OCI-LY1 (cell line): Measurements from ENCODE around the gene OXT.

Source experiments
- H2AFZ ChIP-seq: fragments of 200-600 bp; sonication (generic), shearing (Covaris generic); 2 replicates; pipeline ENCODE4 v1.6.0; 2014; ENCODE audit warnings: antibody characterized with exemption, mild to moderate bottlenecking, low read length
- H3F3A ChIP-seq: fragments of 200-600 bp; sonication (generic), shearing (Covaris generic); 2 replicates; pipeline ENCODE4 v1.6.0; 2014; ENCODE audit warnings: mild to moderate bottlenecking, antibody characterized with exemption, low read length, moderate library complexity; ENCODE audit not compliant: insufficient read depth
- H3K27ac ChIP-seq: fragments of 200-600 bp; sonication (generic); 2 replicates; pipeline ENCODE4 v1.5.1; 2014; ENCODE audit warnings: low read length, mixed run types, mild to moderate bottlenecking, low read depth; ENCODE audit not compliant: poor library complexity, severe bottlenecking
- H3K27me3 ChIP-seq: fragments of 200-600 bp; sonication (generic); 2 replicates; pipeline ENCODE4 v1.6.0; 2014; ENCODE audit warnings: antibody characterized with exemption, mild to moderate bottlenecking, low read length, moderate library complexity; ENCODE audit not compliant: insufficient read depth
- H3K36me3 ChIP-seq: fragments of 200-600 bp; sonication (generic); 2 replicates; pipeline ENCODE4 v1.6.1; 2014; ENCODE audit warnings: mild to moderate bottlenecking, antibody characterized with exemption, low read length, moderate library complexity, mixed read lengths; ENCODE audit not compliant: insufficient read depth
- H3K4me1 ChIP-seq: fragments of 200-600 bp; sonication (generic); 2 replicates; pipeline ENCODE4 v1.5.1; 2014; ENCODE audit warnings: mild to moderate bottlenecking, low read length, moderate library complexity; ENCODE audit not compliant: insufficient read depth, severe bottlenecking
- H3K4me2 ChIP-seq: fragments of 200-600 bp; sonication (generic), shearing (Covaris generic); 2 replicates; pipeline ENCODE4 v1.6.1; 2014; ENCODE audit warnings: low read length
- H3K4me3 ChIP-seq: fragments of 200-600 bp; sonication (generic); 2 replicates; pipeline ENCODE4 v1.5.1; 2014; ENCODE audit warnings: low read length, low read depth, mild to moderate bottlenecking, mixed read lengths; ENCODE audit not compliant: poor library complexity, severe bottlenecking
- H3K79me2 ChIP-seq: fragments of 200-600 bp; shearing (Covaris generic); 2 replicates; pipeline ENCODE4 v1.6.1; 2016; ENCODE audit warnings: mixed run types, low read length, mixed read lengths; ENCODE audit not compliant: insufficient read depth
- H3K9ac ChIP-seq: fragments of 200-600 bp; sonication (generic), shearing (Covaris generic); 2 replicates; pipeline ENCODE4 v1.6.1; 2014; ENCODE audit warnings: mild to moderate bottlenecking, low read length, mixed read lengths
- H3K9me2 ChIP-seq: fragments of 200-600 bp; sonication (generic), shearing (Covaris generic); 2 replicates; pipeline ENCODE4 v1.6.1; 2014; ENCODE audit warnings: low read depth, mild to moderate bottlenecking, low read length, mixed read lengths
- H3K9me3 ChIP-seq: fragments of 200-600 bp; shearing (Covaris generic); 2 replicates; pipeline ENCODE4 v1.6.1; 2014; ENCODE audit warnings: low read length, mixed read lengths
- H4K20me1 ChIP-seq: fragments of 200-600 bp; sonication (generic), shearing (Covaris generic); 2 replicates; pipeline ENCODE4 v1.6.0; 2016; ENCODE audit warnings: mild to moderate bottlenecking, low read length; ENCODE audit not compliant: insufficient read depth
- CTCF ChIP-seq: fragments of 200-600 bp; sonication (generic), shearing (Covaris generic); IDR thresholded peaks from 2 replicates; pipeline ENCODE4 v1.5.1; 2017; ENCODE audit warnings: mild to moderate bottlenecking, antibody characterized with exemption, low read length, moderate library complexity, mixed read lengths
- EZH2 ChIP-seq: fragments of 200-600 bp; sonication (generic), shearing (Covaris generic); IDR thresholded peaks from 2 replicates; pipeline ENCODE4 v1.8.0; 2017; ENCODE audit warnings: borderline replicate concordance, mixed run types, mild to moderate bottlenecking, antibody characterized with exemption, low read length, moderate library complexity, mixed read lengths

OXT gene

GRCh38 chr20:3027987-3028386 lies 43.4 kb upstream of the OXT start:
- H3K9ac ChIP-seq: no peak overlapping the region
- no peak for TF ChIP-seq CTCF
- TF ChIP-seq EZH2: no peak
- no peak overlapping the region for H3K27ac ChIP-seq
- no peak overlapping the region for H3K4me3 ChIP-seq
- peaks cover 76% of the 10 kb centered on the region for H3K36me3 ChIP-seq
- no peaks in the 10 kb centered on the region for H3K9me2 ChIP-seq
- no peak overlapping the region for H2AFZ ChIP-seq
- no peaks in the 10 kb centered on the region for H3F3A ChIP-seq
- no peaks in the 10 kb centered on the region for H3K9me3 ChIP-seq
- H3K79me2 ChIP-seq: no peaks in the 10 kb centered on the region
- H4K20me1 ChIP-seq: no peaks in the 10 kb centered on the region
- no peaks in the 10 kb centered on the region for H3K4me1 ChIP-seq
- H3K4me2 ChIP-seq: no peak overlapping the region
- no peaks in the 10 kb centered on the region for H3K27me3 ChIP-seq

DNA sequence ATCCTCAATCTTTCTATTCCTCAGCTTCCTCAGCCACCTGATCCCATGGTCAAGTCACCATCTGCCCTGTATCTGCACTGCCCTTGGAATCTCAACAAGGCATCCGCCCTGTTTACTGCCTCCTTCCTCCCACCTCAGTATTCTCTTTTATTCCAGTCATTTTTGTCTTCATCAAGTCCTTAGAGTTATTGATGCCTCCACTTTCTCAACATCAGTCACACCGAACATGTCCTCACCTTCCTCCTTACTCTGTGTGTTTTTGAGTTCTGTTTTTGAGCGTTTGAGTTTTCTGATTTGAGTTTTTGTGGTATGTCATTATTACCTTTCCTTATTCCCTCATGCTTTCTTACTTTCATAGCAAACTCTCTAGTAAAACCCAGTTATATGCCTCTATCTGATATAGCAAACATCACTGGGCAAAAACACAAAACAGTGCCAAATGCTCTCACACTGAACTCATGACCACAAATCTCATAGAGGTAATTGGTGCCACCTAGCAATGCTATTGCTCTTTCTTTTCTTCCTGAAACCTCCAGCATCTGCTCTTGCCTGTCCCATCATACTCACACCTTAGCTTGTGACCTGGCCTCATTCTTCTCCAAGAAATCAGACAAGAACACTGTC lies 39.8 kb upstream of the OXT start:
- Histone ChIP-seq H3F3A (no peaks in the 10 kb centered on the region), H3K4me1 (no peaks in the 10 kb centered on the region), H3K9me3 (no peaks in the 10 kb centered on the region), H3K27ac (no peak overlapping the region), H3K9me2 (no peaks in the 10 kb centered on the region), H3K36me3 (peaks cover 78% of the 10 kb centered on the region), H2AFZ (no peak overlapping the region), H3K4me2 (no peak overlapping the region), H3K4me3 (no peak overlapping the region), H3K9ac (no peak overlapping the region), H3K27me3 (no peaks in the 10 kb centered on the region), H3K79me2 (no peaks in the 10 kb centered on the region), H4K20me1 (no peaks in the 10 kb centered on the region)
- no peak for TF ChIP-seq EZH2
- TF ChIP-seq CTCF: no peak

DNA sequence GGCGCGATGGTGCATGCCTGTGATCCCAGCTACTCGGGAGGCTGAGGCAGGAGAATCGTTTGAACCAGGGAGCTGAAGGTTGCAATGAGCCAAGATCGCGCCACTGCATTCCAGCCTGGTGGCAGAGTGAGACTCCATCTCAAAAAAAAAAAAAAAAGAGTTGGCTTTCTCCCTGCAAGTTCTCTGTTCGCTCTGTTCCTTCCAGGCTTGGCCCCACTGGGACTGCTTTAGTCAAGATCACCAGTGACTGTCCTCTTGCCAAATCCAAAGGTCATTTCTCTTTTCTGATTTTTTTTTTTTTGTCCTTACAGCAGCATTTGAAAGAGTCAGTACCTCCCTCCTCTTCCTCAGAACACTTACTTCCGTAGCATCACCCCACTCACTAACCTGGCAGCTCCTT lies 38.8 kb upstream of the OXT start:
- Histone ChIP-seq H2AFZ (no peak overlapping the region), H3K79me2 (no peaks in the 10 kb centered on the region), H3K9me3 (no peaks in the 10 kb centered on the region), H4K20me1 (no peaks in the 10 kb centered on the region), H3F3A (no peaks in the 10 kb centered on the region), H3K27ac (no peak overlapping the region), H3K4me3 (no peak overlapping the region), H3K27me3 (no peaks in the 10 kb centered on the region), H3K4me1 (no peaks in the 10 kb centered on the region), H3K36me3 (peaks cover 78% of the 10 kb centered on the region), H3K9me2 (no peaks in the 10 kb centered on the region), H3K4me2 (no peak overlapping the region), H3K9ac (no peak overlapping the region)
- no peak for TF ChIP-seq EZH2
- TF ChIP-seq CTCF: no peak
